HG02678 (cell line): ENCODE measurements around the gene IL1RL1.

Experiments
- ATAC-seq: cut with Tn5 transposase; IDR thresholded peaks from one replicate; pipeline ENCODE4 v1.9.1; 2021; ENCODE audit warnings: mild to moderate bottlenecking, moderate library complexity; ENCODE audit not compliant: unreplicated experiment

IL1RL1 gene

DNA sequence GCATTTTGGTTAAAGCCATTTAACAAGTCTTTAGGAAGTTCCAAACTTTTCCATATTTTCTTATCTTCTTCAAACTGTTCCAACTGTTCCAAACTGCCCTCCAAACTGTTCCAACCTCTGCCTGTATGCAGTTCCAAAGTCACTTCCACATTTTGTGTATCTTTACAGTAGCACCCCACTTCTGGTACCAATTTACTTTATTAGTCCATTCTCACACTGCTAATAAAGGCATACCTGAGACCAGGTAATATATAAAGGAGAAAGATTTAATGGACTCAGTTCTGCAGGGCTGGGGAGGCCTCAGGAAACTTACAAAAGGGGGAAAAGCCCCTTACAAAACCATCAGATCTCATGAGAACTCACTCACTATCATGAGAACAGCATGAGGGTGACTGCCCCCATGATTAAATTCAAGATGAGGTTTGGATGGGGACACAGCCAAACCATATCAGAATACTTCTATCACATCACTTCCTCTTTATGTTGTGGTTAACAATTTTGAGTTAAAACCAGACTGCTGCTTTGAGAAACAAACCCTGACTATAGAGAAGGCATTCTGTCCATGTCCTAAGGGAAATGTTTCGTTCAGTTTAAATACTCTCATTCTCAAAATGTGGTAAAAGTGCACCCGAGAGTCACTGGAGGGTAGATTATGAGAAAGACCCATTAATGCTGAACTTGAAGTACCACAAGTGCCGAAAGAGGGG lies 55.2 kb downstream of the IL1RL1 start:
- peak; percentile 60 for ATAC-seq

DNA sequence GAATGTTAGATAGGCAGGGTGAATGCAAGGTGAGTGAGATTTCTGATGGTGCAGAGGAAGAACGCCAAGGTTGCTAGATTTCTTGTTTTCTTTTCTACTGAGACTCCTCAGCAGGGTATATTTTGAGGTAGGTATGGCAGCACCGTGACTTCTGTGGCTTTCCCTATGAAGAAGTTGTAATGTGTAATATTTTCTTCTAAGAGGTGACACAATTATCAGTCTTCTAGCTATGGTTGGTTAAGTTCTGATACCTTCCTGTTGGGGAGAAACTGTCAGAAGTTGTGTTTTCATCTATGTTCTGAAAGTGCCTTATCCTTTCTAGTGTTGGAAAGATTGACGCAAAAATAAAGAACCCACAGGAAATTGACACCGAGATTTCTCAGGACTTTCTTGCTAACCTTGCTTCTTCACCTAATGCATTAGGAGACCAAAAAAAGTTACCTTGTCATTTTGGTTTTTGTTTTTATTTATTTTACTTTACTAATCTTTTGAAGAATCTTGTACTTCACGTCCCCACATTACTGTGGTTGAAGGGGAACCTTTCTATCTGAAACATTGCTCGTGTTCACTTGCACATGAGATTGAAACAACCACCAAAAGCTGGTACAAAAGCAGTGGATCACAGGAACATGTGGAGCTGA lies 56.1 kb downstream of the IL1RL1 start:
- ATAC-seq: peak; percentile 57

DNA sequence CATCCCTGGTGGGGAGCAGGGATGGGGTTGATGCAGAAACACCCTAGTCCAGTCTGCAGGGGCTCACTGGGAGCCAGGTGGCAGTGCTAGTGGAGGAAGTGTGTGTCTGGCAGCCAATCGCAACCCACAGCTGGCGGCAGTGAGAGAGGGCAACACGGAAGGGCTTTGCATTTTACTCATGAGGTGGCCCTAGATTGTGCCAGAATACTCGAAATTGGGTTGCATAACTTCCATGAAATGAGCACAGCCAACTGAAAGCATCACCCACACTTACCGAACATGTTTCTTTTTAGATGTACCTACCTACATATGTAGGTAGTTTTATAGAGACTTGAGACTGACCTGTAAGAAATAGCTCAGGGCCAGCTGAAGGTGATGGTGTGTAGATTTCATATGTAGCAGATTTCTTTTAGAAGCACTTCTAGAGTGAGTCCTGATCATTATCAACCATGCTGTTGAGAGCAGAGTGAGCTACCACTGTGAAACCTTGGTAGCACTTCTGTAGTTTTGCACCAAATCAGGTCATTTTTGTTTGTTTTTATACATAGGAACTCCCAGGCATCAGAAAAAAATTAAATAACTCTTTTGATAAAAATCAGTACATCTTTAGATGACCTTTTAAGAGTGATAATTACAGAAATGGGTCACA lies 57.2 kb downstream of the IL1RL1 start:
- ATAC-seq: no peak

DNA sequence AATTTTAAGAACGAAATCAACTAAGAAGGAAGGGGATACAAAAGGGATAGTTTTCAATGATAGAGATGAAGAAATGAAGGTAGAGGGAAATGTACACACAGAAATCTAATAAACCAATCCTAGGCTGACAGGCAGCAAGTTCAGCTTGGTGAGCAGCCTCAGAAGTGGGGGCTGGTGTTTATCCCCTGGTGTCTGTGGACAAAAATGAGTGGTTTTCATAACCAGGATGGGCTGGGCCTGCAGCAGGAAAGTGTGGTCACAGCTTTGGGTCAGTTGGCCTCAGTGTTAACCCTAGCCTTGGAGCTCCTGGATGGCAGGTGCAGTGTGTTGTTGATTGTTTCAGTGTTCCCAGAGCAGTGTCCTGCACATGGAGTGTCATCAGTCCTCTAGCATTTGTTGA lies 58.5 kb downstream of the IL1RL1 start:
- no peak for ATAC-seq

DNA sequence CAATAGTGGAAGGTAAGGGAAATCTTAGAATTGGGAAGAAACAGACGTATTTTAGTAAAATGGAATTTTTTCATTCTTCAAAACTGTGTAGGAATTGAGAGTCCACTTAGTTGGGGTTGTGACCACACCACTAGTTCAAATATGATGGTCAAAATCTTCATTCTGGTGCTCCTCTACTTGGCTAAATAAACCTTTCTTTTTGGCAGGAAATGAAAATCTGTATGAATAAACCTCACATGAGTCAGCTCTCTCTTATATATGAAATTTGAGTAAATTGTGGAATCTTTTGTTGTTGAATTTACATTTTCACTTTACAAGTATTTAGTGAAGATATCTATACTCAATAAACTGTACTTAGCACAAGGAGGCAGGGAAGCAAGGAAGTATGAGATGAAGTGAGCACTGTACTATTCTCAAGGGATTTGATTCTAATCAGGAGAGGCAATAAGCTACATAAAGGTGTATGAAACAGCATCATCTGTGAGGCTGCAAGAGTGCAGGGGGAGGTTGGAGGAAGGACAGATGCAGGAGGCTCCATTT lies 64.8 kb downstream of the IL1RL1 start:
- no peak for ATAC-seq

DNA sequence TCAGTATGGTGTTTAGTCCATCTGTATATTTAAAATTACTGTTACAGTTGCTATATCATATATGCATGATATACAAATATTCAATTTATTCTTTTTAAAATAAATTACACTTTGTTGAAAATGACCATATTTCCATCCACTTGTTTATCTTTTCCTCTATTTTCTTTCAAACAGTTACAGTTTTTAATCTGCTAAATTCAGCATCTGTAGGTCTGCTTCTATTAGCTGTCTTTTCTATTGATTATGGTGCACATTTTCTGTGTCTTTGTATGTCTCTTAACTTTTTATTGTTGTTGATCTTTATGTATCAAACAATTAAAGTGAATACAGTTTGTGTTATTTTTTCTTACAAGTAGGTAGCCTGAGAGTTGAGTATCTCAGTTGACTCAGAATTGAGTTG lies 72.4 kb downstream of the IL1RL1 start:
- no peak for ATAC-seq

DNA sequence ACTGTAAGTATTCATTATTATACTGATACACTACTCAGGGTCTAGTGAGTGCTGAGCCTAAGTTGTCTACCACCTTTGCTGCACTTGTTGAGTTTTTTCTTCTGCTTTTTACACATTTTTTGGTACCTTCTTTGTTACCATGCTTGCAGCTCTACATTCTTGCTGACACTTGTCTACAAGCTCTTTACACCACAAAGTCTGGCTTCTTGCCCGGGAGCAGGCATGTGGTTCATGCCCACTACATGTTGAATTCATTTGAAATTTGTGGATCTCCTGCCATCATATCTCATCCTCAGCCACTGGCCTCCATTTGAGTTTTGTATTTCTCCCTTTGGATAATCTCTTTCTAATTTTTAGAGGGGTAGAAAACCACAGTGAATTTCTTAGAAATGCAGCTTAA lies 74.2 kb downstream of the IL1RL1 start:
- no peak for ATAC-seq

DNA sequence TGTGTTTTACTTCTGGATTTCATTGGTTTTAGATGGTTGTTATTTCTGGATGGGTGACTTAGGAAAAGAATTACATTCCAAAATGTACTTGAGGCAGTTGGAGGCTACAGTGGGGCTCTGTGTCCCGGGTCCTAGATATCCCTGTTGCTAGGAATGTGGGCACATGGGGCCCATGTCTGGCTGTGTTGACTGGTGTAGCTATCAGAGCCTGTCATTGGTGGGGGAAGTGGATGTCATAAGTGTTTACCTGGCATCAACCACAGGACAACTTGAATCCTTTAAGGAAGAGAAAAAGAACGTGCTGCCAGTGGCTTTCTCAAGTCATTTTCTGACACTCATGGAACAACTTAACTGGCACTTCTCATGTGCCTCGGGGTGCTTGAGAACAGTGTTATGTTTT lies 74.6 kb downstream of the IL1RL1 start:
- ATAC-seq: no peak

DNA sequence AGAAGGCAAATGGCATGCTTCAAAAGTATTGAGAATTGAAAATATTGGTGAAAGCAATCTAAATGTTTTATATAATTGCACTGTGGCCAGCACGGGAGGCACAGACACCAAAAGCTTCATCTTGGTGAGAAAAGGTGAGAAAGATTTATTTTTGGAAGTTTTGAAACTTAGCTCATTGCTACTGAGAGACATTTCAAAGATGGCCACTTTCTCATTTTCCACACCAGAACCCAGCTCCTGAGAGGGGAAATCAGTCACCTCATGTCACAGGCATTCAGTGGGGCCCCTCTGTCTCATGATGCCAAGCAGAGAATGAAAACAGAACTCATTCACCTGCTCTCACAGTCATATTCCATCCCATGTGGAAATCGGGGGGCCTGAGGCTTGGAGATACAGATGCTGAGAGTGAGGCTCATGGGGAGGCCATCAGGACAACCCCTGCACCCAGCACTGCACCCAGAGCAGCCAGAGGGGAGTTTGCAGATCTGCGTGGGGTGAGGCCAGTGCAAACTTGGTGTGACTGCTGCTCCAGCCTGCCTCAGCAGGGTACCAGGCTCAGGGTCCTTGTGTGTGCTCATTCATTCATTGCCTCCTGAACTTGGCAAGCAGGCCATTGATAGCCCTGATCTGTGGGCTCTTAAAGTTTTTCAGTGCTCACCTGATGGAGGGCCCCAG lies 75.6 kb downstream of the IL1RL1 start:
- no peak for ATAC-seq

DNA sequence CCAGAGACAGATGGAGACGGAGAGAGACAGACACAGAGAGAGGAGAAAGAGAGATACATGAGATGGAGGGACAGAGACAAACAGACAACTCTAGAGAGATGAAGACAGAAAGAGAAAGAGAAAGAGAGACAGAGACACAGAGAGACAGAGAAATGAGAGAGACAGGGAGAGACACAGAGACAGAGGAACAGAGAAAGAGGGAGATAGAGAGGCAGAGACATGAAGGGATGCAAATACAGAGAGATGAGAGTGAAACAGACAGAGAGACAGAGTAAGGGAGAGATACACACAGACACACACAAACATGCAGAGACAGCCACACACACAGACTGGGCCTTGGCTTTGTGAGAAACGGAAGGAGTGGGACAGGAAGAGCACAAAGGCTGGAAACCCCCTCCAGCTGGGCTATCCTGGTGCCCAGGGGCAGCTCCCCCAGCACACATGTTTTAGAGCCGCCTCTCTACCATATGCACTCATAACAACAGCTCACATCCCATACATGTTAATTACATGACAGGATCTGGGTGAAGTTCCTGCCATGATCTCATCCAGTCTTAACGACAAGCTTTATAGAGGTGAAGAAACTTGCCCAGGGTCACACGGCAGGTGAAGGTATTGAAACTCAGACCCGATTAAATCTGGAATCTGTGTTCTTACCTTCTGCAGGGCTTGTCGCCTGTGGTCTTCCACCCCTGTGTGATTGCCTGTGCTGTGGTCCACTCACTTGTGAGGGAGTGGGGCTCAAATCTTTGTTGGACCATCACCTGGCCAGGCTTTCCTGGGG lies 76.6 kb downstream of the IL1RL1 start:
- ATAC-seq: no peak

DNA sequence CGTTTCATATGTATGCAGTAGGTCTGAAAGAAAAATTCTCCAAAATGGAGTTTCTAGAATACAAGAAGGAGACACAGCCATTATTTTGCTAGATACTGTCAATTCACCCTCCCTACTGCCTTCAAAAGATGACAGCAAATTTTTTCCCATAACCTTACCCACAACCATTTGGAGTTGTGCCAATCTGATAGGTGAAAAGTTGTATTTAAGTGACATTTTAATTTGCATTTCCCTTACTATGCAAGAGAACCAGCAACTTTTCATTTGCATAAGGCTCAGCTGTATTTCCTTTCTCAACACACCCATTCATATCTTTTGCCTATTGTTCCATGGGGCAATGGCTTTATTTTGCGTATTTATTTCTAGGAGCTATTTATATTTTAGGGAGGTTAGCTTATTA lies 80.2 kb downstream of the IL1RL1 start:
- no peak for ATAC-seq

DNA sequence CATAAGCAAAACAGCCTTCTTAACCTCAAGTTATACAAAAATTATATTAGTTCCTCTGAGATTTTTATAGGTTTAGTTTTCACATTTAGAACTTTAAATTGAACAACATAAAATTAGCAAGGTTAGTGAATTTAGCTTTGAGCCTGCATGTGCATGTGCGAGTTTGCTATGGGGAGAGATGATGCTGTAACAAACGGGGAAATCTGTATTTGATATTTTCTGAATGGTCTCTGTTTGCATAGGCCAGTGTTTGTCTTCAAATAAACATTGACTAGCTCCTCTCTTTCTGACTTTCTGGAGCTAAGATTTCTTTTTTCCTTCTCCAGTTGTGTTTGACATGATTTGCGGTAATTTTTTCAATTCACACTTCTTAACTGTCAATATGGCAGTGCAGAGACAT lies 80.7 kb downstream of the IL1RL1 start:
- no peak for ATAC-seq

DNA sequence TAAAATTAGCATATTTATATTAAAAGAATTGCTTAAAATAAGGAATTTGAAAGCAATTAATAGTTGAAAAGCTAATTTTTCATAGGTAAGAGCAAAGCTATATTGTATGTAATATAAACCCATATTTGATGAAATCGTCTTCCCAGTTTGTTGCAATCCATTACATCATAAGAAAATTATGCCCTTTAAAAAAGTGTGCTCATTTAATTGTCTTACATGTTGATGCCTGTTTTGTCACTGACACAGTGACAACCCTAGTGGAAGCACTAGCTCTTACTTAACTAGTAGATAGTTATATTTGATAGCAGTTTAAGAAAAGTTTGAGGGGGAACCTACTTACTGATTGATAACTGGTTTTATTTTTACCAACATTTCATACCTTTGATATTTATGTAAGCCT lies 81.6 kb downstream of the IL1RL1 start:
- no peak for ATAC-seq

DNA sequence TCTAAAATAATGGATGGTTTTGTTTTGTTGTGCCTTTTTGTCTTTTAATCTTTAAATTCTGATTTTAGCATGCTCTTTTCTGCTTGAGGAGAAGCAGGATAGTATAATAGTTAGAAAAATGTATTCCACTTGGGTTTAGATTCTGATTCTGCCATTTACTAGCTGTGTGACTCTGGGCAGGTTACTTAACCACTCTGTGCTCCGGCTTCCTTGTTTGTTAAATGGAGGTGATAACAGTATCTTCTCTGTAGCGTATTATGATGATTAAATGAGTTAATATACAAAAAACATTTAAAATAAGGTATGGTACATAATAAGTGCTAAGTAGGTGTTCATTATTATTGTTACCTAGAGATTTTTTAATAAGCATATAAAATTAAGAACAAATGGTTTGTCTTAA lies 84.6 kb downstream of the IL1RL1 start:
- no peak for ATAC-seq

DNA sequence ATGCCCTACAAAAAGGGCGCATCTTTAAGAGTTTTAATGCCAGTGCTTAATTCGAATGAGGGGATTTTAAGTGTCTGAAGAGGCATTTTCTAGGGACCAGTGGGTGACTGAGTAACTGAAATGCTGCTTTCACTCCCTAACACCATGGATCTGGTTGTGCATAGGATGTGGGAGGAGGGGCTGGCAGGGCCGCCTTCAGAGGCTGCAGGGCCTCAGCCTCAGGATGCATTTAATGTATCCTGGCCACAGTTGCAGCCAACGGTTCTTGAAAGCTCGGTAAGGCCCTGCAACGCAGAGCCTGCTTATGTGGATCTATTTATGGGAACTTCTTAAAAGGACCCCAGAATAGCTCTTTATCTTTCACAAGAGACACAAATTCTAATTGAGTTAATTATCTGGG lies 85.8 kb downstream of the IL1RL1 start:
- ATAC-seq: no peak

DNA sequence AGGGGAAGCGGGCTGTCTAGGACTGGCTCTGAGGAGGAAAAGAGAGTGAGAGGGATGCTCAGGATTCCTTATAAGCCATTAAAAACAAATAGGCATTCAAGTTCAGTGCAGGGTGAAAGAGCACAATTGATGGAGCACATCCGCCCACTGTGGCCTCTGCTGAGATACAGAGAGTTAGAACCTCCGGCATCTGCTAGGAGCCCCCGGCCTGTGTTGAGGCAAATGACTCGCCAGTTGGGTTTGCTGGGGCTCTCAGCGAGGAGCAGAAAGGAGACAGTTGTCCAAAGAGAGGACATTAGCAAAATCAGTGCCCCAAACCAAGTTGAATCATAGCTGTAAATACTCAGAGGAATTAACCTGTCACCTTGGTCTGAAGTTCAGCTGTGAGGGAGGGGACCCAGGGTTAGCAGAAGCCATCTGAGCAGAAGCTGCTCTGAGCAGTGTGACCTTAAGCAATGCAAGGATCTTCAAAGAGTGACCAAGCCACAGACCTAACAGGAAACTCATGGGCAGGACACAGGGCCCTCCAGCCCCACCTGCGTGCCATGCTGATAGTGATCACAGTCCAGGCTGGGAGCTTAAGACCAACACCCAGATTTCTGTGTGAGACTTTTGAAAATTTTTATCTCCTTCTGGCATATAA lies 88.3 kb downstream of the IL1RL1 start:
- no peak for ATAC-seq

DNA sequence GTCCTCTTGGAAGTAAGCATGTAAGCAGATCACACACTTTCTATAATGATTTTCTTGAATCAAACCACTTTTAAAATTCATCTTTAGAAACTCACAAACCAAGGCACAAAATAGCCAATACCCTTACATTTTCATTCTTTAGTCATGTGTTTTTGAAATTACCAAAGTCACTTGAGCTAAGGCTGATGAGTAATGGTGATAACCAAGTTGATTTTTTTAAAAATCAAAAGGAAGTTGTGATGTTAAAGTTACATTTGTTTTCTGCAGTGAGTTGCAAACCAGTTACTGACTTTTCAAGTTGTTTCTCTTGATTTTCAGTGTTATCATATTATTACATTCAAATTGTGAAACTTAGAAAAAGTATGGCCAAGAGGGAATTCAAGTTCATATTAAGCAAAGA lies 90.1 kb downstream of the IL1RL1 start:
- ATAC-seq: no peak
